Neural cell (in vitro differentiated cells): Measurements from ENCODE around the gene TRIO. TPM values are rescaled to one million over a fixed set of nuclear protein-coding genes. Genes with fewer than 3 reads are reported as not detected.

Source experiments
- H2AFZ ChIP-seq: fragments of 200-600, 300-800 bp; sonication (generic), shearing (Covaris generic); 2 replicates; pipeline ENCODE4 v1.6.0; 2014; ENCODE audit warnings: low read depth, mild to moderate bottlenecking, antibody characterized with exemption, low read length, moderate library complexity
- H3F3A ChIP-seq: fragments of 200-600 bp; shearing (Covaris generic); 2 replicates; pipeline ENCODE4 v1.6.1; 2016; ENCODE audit warnings: mild to moderate bottlenecking, moderate library complexity, mixed read lengths, antibody characterized with exemption, low read length; ENCODE audit not compliant: insufficient read depth, poor library complexity, severe bottlenecking
- H3K27ac ChIP-seq: fragments of 200-600, 300-800 bp; sonication (generic), shearing (Covaris generic); 2 replicates; pipeline ENCODE4 v1.5.1; 2014; ENCODE audit warnings: mild to moderate bottlenecking, low read length, moderate library complexity
- H3K27me3 ChIP-seq: fragments of 300-800, 200-600 bp; sonication (generic), shearing (Covaris generic); 2 replicates; pipeline ENCODE4 v1.6.0; 2014; ENCODE audit warnings: mild to moderate bottlenecking, low read depth, low read length, moderate library complexity; ENCODE audit not compliant: insufficient read depth
- H3K36me3 ChIP-seq: fragments of 300-800, 200-600 bp; sonication (generic), shearing (Covaris generic); 2 replicates; pipeline ENCODE4 v1.5.1; 2014; ENCODE audit warnings: mild to moderate bottlenecking, antibody characterized with exemption, low read length, moderate library complexity; ENCODE audit not compliant: insufficient read depth
- H3K4me2 ChIP-seq: fragments of 300-800, 200-600 bp; sonication (generic), shearing (Covaris generic); 2 replicates; pipeline ENCODE4 v1.6.0; 2014; ENCODE audit warnings: mild to moderate bottlenecking, low read length
- H3K4me3 ChIP-seq: fragments of 300-800, 200-600 bp; sonication (generic), shearing (Covaris generic); 2 replicates; pipeline ENCODE4 v1.5.1; 2014; ENCODE audit warnings: mild to moderate bottlenecking, low read length, moderate library complexity
- H3K79me2 ChIP-seq: fragments of 200-600 bp; shearing (Covaris generic); replicated peaks from 2 replicates; pipeline ENCODE4 v1.6.0; 2014; ENCODE audit warnings: mild to moderate bottlenecking, low read length, moderate library complexity; ENCODE audit not compliant: insufficient read depth
- H3K9ac ChIP-seq: fragments of 300-800, 200-600 bp; sonication (generic), shearing (Covaris generic); 2 replicates; pipeline ENCODE4 v1.6.1; 2016; ENCODE audit warnings: mild to moderate bottlenecking, low read length, mixed read lengths
- H3K9me2 ChIP-seq: fragments of 200-600 bp; shearing (Covaris generic); 2 replicates; pipeline ENCODE4 v1.6.1; 2016; ENCODE audit warnings: mild to moderate bottlenecking, low read length, mixed read lengths; ENCODE audit not compliant: insufficient read depth
- H3K9me3 ChIP-seq: fragments of 200-600, 300-800 bp; sonication (generic), shearing (Covaris generic); 2 replicates; pipeline ENCODE4 v1.6.1; 2016; ENCODE audit warnings: mild to moderate bottlenecking, mixed run types, low read length, moderate library complexity, mixed read lengths
- H4K20me1 ChIP-seq: fragments of 200-600 bp; shearing (Covaris generic); 2 replicates; pipeline ENCODE4 v1.6.1; 2016; ENCODE audit warnings: mild to moderate bottlenecking, mixed run types; ENCODE audit not compliant: insufficient read depth
- CTCF ChIP-seq: fragments of 450-650 bp; IDR thresholded peaks from 2 replicates; pipeline ENCODE4 v1.5.1; 2014; ENCODE audit warnings: antibody characterized with exemption, mild to moderate bottlenecking, moderate library complexity; ENCODE audit not compliant: poor library complexity, severe bottlenecking
- EP300 ChIP-seq: fragments of 450-650 bp; conservative IDR thresholded peaks from 2 replicates; pipeline ENCODE4 v1.6.1; 2014; ENCODE audit warnings: antibody characterized with exemption, mild to moderate bottlenecking, moderate library complexity; ENCODE audit not compliant: poor library complexity, severe bottlenecking
- EZH2 ChIP-seq: fragments of 200-600, 300-800 bp; shearing (Covaris generic), sonication (generic); IDR thresholded peaks from 2 replicates; pipeline ENCODE4 v1.6.1; 2014; ENCODE audit warnings: antibody characterized with exemption, low read length, borderline replicate concordance, mild to moderate bottlenecking; ENCODE audit not compliant: insufficient read depth, poor library complexity, severe bottlenecking
- MXI1 ChIP-seq: fragments of 450-650 bp; conservative IDR thresholded peaks from 2 replicates; pipeline ENCODE4 v1.6.1; 2014; ENCODE audit warnings: antibody characterized with exemption, mild to moderate bottlenecking; ENCODE audit not compliant: poor library complexity, severe bottlenecking
- POLR2AphosphoS5 ChIP-seq: IDR thresholded peaks from 2 replicates; pipeline ENCODE4 v1.6.1; 2012
- RAD21 ChIP-seq: fragments of 450-650 bp; conservative IDR thresholded peaks from 2 replicates; pipeline ENCODE4 v1.6.1; 2014; ENCODE audit warnings: antibody characterized with exemption, mild to moderate bottlenecking, moderate library complexity
- SMC3 ChIP-seq: fragments of 450-650 bp; conservative IDR thresholded peaks from 2 replicates; pipeline ENCODE4 v1.6.1; 2014; ENCODE audit warnings: antibody characterized with exemption, mild to moderate bottlenecking, moderate library complexity; ENCODE audit not compliant: poor library complexity
- TAF1 ChIP-seq: IDR thresholded peaks from 2 replicates; pipeline ENCODE4 v1.6.1; 2012; ENCODE audit warnings: low read depth
- polyA plus RNA-seq: library from polyadenylated mRNA; depleted of rRNA; stranded (reverse); fragments of >200 nt; gene quantifications from 2 replicates; pipeline ENCODE4 v1.2.3, GENCODE V29; 2014
- TF ChIP-seq, protein P1 (sequence below): IDR thresholded peaks from 2 replicates; pipeline ENCODE4 v1.6.1; 2012; ENCODE audit warnings: borderline replicate concordance

Gene TRIO
- polyA plus RNA-seq, 1 donor from 2014 or later, result 168 TPM

GRCh38 chr5:14426521-14426920 lies 283.4 kb downstream of the TRIO start:
- H3K79me2 ChIP-seq, result no peaks in the 10 kb centered on the region
- H3F3A ChIP-seq, result no peaks in the 10 kb centered on the region
- H3K36me3 ChIP-seq, result peaks cover 7% of the 10 kb centered on the region
- H3K9ac ChIP-seq, result no peak overlapping the region
- H3K27me3 ChIP-seq, result no peaks in the 10 kb centered on the region
- H3K4me2 ChIP-seq, result no peak overlapping the region
- no peak overlapping the region for H2AFZ ChIP-seq
- H3K27ac ChIP-seq, result no peak overlapping the region
- peaks cover 3% of the 10 kb centered on the region for H4K20me1 ChIP-seq
- TF ChIP-seq, protein P1, sequence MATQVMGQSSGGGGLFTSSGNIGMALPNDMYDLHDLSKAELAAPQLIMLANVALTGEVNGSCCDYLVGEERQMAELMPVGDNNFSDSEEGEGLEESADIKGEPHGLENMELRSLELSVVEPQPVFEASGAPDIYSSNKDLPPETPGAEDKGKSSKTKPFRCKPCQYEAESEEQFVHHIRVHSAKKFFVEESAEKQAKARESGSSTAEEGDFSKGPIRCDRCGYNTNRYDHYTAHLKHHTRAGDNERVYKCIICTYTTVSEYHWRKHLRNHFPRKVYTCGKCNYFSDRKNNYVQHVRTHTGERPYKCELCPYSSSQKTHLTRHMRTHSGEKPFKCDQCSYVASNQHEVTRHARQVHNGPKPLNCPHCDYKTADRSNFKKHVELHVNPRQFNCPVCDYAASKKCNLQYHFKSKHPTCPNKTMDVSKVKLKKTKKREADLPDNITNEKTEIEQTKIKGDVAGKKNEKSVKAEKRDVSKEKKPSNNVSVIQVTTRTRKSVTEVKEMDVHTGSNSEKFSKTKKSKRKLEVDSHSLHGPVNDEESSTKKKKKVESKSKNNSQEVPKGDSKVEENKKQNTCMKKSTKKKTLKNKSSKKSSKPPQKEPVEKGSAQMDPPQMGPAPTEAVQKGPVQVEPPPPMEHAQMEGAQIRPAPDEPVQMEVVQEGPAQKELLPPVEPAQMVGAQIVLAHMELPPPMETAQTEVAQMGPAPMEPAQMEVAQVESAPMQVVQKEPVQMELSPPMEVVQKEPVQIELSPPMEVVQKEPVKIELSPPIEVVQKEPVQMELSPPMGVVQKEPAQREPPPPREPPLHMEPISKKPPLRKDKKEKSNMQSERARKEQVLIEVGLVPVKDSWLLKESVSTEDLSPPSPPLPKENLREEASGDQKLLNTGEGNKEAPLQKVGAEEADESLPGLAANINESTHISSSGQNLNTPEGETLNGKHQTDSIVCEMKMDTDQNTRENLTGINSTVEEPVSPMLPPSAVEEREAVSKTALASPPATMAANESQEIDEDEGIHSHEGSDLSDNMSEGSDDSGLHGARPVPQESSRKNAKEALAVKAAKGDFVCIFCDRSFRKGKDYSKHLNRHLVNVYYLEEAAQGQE, result no peak
- TF ChIP-seq EZH2 (no peak), CTCF (no peak), MXI1 (no peak)
- H3K9me2 ChIP-seq, result no peaks in the 10 kb centered on the region
- H3K9me3 ChIP-seq, result no peaks in the 10 kb centered on the region
- no peak overlapping the region for H3K4me3 ChIP-seq

DNA sequence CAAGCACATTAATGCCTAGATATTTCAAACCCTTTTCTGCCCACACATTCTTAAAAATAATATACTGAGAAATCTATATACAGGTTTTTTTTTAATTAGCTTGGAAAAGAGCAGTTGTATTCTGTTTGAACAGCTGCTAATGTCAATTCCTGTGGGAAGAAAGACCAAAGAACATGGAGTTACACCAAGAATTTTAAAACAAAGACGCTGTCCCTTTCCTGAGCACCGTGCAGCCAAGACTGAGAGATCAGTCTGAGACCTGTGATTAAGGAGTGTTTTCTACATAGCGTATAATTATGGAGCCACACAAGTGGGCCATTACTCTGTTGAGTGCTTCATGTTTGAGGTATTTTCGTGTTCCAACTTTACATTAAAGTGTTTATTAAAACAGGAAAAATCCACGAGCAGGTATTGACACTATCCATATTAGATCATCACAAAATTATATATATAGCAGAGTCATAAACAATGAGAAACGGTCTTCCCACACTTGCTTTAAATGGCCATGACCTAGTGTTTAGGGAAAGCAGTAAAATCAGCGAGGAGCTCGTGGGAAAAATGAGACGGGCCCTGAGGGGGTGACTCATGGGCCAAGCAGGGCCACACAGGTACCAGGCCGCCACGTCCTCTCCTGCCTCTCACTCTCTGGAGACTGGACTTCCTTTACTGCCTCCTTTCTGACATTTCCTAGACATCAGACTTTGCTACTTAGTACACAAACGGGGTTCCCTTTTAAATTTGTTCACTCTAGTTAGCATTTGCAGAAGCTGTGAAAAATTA lies 285.4 kb downstream of the TRIO start:
- no peaks in the 10 kb centered on the region for H3K9me2 ChIP-seq
- H3K9me3 ChIP-seq, result no peaks in the 10 kb centered on the region
- no peak overlapping the region for H3K27ac ChIP-seq
- no peak overlapping the region for H3K9ac ChIP-seq
- no peak overlapping the region for H3K4me3 ChIP-seq
- no peaks in the 10 kb centered on the region for H3K27me3 ChIP-seq
- H3K4me2 ChIP-seq, result no peak overlapping the region
- H3K79me2 ChIP-seq, result no peaks in the 10 kb centered on the region
- peaks cover 3% of the 10 kb centered on the region for H4K20me1 ChIP-seq
- no peak for TF ChIP-seq EP300
- TF ChIP-seq TAF1, result no peak
- TF ChIP-seq CTCF, result no peak
- TF ChIP-seq POLR2AphosphoS5, result no peak
- no peak for TF ChIP-seq MXI1
- no peak for TF ChIP-seq RAD21
- TF ChIP-seq SMC3, result no peak
- no peak for TF ChIP-seq EZH2
- TF ChIP-seq, protein P1, result no peak
- H3F3A ChIP-seq, result no peaks in the 10 kb centered on the region
- no peak overlapping the region for H2AFZ ChIP-seq
- peaks cover 7% of the 10 kb centered on the region for H3K36me3 ChIP-seq
